Testis (tissue), 3 donors: ENCODE results near the gene KCTD16. TPM values are rescaled to one million over a fixed set of nuclear protein-coding genes. Genes with fewer than 3 reads are reported as not detected.

Experiments used
- DNase-seq: peaks from one replicate; pipeline ENCODE4 v3.0.0-alpha.2; 2019
- H3K27ac ChIP-seq, 2 donors: fragments of 200-600 bp; sonication (generic); one replicate each; pipeline ENCODE4 v1.5.1; 2019
- H3K27me3 ChIP-seq: fragments of 200-600 bp; sonication (generic); one replicate; pipeline ENCODE4 v1.5.1; 2019
- H3K36me3 ChIP-seq: fragments of 200-600 bp; sonication (generic); one replicate; pipeline ENCODE4 v1.5.1; 2017; ENCODE audit warnings: low read depth; ENCODE audit errors: missing control alignments
- H3K4me1 ChIP-seq: fragments of 200-600 bp; sonication (generic); one replicate; pipeline ENCODE4 v1.5.1; 2019
- H3K4me3 ChIP-seq, 2 donors: fragments of 200-600 bp; sonication (generic); one replicate each; pipeline ENCODE4 v1.5.1; 2017 to 2019
- H3K9me3 ChIP-seq: fragments of 200-600 bp; sonication (generic); one replicate; pipeline ENCODE4 v1.5.1; 2017
- CTCF ChIP-seq, 3 experiments: fragments of 450-650 bp in 2 of 3; fragments of 200-600 bp in 1 of 3; sonication (generic) in 1 of 3; IDR thresholded peaks; one replicate each; pipeline ENCODE4 v1.5.1; 2016 to 2019; ENCODE audit warnings: antibody characterized with exemption in 3 of 3, mild to moderate bottlenecking in 2 of 3, moderate library complexity in 1 of 3
- POLR2A ChIP-seq: fragments of 450-650 bp; IDR thresholded peaks from one replicate; pipeline ENCODE4 v1.6.1; 2017; ENCODE audit warnings: antibody characterized with exemption, mild to moderate bottlenecking, moderate library complexity
- WGBS, 2 donors: methylation state at CpG; one replicate each; pipeline ENCODE4 v1.1.5; 2018; 5-methylcytosine and 5-hydroxymethylcytosine counted together
- intact Hi-C: fragments of 100-400 bp; cut with DNase I; formaldehyde crosslinking; loops from one replicate; pipeline ENCODE4 v1.15.1; 2023; ENCODE audit warnings: low total_unique reads
- polyA plus RNA-seq: library from polyadenylated mRNA; stranded (reverse); fragments of 350-450 nt; fragmentation: Illumina TruSeq; extraction: RNeasy Lipid Tissue Mini Kit (QIAGEN cat#74804); gene quantifications from one replicate; pipeline ENCODE4 v1.2.3, GENCODE V29; 2014; ENCODE audit warnings: low read depth, low replicate concordance; ENCODE audit not compliant: insufficient read depth
- total RNA-seq, 2 donors: library from RNA; depleted of rRNA; stranded (reverse); fragments of >200 nt; gene quantifications; one replicate each; pipeline ENCODE4 v1.2.3, GENCODE V29; 2016

Gene KCTD16
- total and polyA plus RNA-seq, 3 donors from 2014 or later, result 1.4 to 3.2 (median 2.7) TPM

DNA sequence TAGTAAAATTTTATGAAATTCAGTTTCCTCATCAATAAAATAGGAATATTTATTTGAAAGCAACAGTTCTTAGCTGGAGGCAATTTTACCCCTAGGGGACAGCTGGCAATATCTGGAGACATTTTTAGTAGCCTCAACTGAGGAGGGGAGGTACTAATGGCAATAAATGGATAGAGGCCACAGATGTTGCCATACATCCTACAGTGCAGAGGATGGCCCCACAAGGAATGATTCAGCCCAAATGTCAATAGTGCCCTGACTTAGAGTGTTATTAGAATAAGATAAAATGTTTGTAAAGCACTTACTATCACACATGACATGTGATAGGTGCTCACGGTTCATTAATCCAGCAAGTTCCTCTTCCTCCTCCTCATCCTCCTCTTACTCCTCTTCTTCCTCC lies 293.6 kb downstream of the KCTD16 start:
- DNase-seq, result no peak
- Histone ChIP-seq H3K27ac (no peak overlapping the region), H3K4me3 (no peak overlapping the region), H3K4me1 (no peaks in the 10 kb centered on the region), H3K27me3 (no peaks in the 10 kb centered on the region), H3K36me3 (no peaks in the 10 kb centered on the region), H3K9me3 (no peaks in the 10 kb centered on the region)
- WGBS, 2 donors, result 80 to 89% methylated on average over 1 of the region's 1 CpG
- TF ChIP-seq POLR2A (no peak), CTCF (IDR thresholded peaks at IDR 0.05) (no peak)
- intact Hi-C loops, result no loop called here

GRCh38 chr5:144465441-144465840 lies 294.8 kb downstream of the KCTD16 start:
- Histone ChIP-seq H3K9me3 (no peaks in the 10 kb centered on the region), H3K27ac (no peak overlapping the region), H3K27me3 (no peaks in the 10 kb centered on the region), H3K36me3 (no peaks in the 10 kb centered on the region), H3K4me3 (no peak overlapping the region), H3K4me1 (no peaks in the 10 kb centered on the region)
- TF ChIP-seq CTCF (IDR thresholded peaks at IDR 0.05), result no peak
- TF ChIP-seq POLR2A, result no peak
- no peak for DNase-seq
- intact Hi-C loops, result no loop called here
- 82 to 90% methylated on average over 4 of the region's 4 CpGs for WGBS, 2 donors

- no peaks in the 10 kb centered on the region for H3K4me1 ChIP-seq
- H3K36me3 ChIP-seq, result no peaks in the 10 kb centered on the region
Observed at GRCh38 chr5:144467792-144468191, 297.1 kb downstream of the KCTD16 start.

GRCh38 chr5:144468571-144468970 lies 297.9 kb downstream of the KCTD16 start:
- Histone ChIP-seq H3K27ac (no peak overlapping the region), H3K4me3 (no peak overlapping the region), H3K4me1 (no peaks in the 10 kb centered on the region), H3K36me3 (no peaks in the 10 kb centered on the region), H3K27me3 (no peaks in the 10 kb centered on the region), H3K9me3 (no peaks in the 10 kb centered on the region)
- no peak for TF ChIP-seq CTCF (IDR thresholded peaks at IDR 0.05)
- TF ChIP-seq POLR2A, result no peak
- DNase-seq, result no peak
- intact Hi-C loops, result no loop called here
- 43% methylated on average over 4 of the region's 4 CpGs for WGBS, 2 donors

More at GRCh38 chr5:144467792-144468191, 297.1 kb downstream of the KCTD16 start:
- Histone ChIP-seq H3K4me3 (no peak overlapping the region), H3K27me3 (no peaks in the 10 kb centered on the region), H3K9me3 (no peaks in the 10 kb centered on the region), H3K27ac (no peak overlapping the region)
- DNase-seq, result peak; percentile 34
- 49% methylated on average over 2 of the region's 2 CpGs for WGBS, 2 donors
- intact Hi-C loops, result no loop called here
- no peak for TF ChIP-seq POLR2A
- peak in 1 of 3 experiments; percentile 36 for TF ChIP-seq CTCF (IDR thresholded peaks at IDR 0.05)

DNA sequence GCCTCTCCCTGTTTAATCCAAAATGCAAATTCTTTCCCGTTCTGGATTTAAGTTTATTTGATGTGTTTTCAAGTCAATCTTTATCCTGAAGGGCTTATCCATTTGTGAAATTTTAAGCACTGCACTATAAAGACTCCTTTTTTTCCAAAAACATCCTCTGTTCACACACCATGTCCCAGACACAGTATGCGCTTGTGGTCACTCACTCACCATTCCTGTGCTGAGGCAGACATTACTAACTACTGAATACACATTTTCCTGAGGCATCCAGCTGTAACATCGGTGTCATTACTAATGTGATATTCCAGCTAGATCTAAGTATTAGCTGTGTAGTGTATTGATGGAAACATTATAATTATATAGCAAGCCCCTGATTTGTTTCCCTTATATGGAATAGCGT lies 298.4 kb downstream of the KCTD16 start:
- Histone ChIP-seq H3K4me3 (no peak overlapping the region), H3K27ac (no peak overlapping the region), H3K4me1 (no peaks in the 10 kb centered on the region), H3K27me3 (no peaks in the 10 kb centered on the region), H3K9me3 (no peaks in the 10 kb centered on the region), H3K36me3 (no peaks in the 10 kb centered on the region)
- no peak for DNase-seq
- TF ChIP-seq CTCF (IDR thresholded peaks at IDR 0.05), result no peak
- no peak for TF ChIP-seq POLR2A
- 69 to 70% methylated on average over 4 of the region's 4 CpGs for WGBS, 2 donors
- intact Hi-C loops, result no loop called here
